Activated CD4-positive, alpha-beta memory T cell treated with anti-CD3 and anti-CD28 coated beads for 36 hours (primary cell): Measurements from ENCODE around the gene MMRN2. TPM values are rescaled to one million over a fixed set of nuclear protein-coding genes. Genes with fewer than 3 reads are reported as not detected.

ENCODE experiments used
- CTCF ChIA-PET: fragments of 350-600 bp; sonication (Branson Sonifier 250); formaldehyde crosslinking; loops from one replicate; lab custom pipeline; 2021; ENCODE audit warnings: antibody characterized with exemption, inconsistent platforms; lab: Charles Lee
- POLR2A ChIA-PET: fragments of 350-600 bp; sonication (Branson Sonifier 250); formaldehyde crosslinking; loops from one replicate; lab custom pipeline; 2021; ENCODE audit warnings: antibody characterized with exemption; lab: Charles Lee
- DNase-seq: peaks from one replicate; pipeline ENCODE4 v3.0.0-alpha.2; 2020
- H3K27ac Mint-ChIP-seq: one replicate; pipeline ENCODE4 v1.8.0; 2021; ENCODE audit warnings: mixed read lengths
- H3K27me3 Mint-ChIP-seq: one replicate; pipeline ENCODE4 v1.8.0; 2021; ENCODE audit warnings: mixed read lengths
- H3K36me3 Mint-ChIP-seq: one replicate; pipeline ENCODE4 v1.8.0; 2021; ENCODE audit warnings: mixed read lengths
- H3K4me1 Mint-ChIP-seq: one replicate; pipeline ENCODE4 v1.8.0; 2021; ENCODE audit warnings: low read depth, mixed read lengths
- H3K4me3 Mint-ChIP-seq: one replicate; pipeline ENCODE4 v1.8.0; 2021; ENCODE audit warnings: mild to moderate bottlenecking, mixed read lengths
- H3K9me3 Mint-ChIP-seq: one replicate; pipeline ENCODE4 v1.8.0; 2021; ENCODE audit warnings: mixed read lengths
- intact Hi-C: fragments of 100-400 bp; cut with micrococcal nuclease; formaldehyde crosslinking; loops from one replicate; pipeline ENCODE4 v1.15.1; 2023
- total RNA-seq, 2 experiments: library from RNA; stranded (reverse); gene quantifications; one replicate each; pipeline ENCODE4 v1.2.3, GENCODE V29; 2021

Gene MMRN2
- total RNA-seq, 2 experiments from 2014 or later = not detected

- intact Hi-C loops = loop anchor here (2.0 to 10.0 kb wide), 2 partner anchors 250 to 276 kb away; no protein-coding TSS in a partner anchor
- peaks cover 5% of the 10 kb centered on the region for H3K4me1 Mint-ChIP-seq
- ChIA-PET POLR2A (no interaction called here), CTCF (interaction anchor here (0.6 to 1.7 kb wide), 9 partner anchors 9 to 268 kb away, joined by 3 to 16 read pairs (median 3); no protein-coding TSS in a partner anchor)
- no peaks in the 10 kb centered on the region for H3K27me3 Mint-ChIP-seq
- no peak overlapping the region for H3K27ac Mint-ChIP-seq
- no peaks in the 10 kb centered on the region for H3K9me3 Mint-ChIP-seq
- no peak for DNase-seq
- H3K36me3 Mint-ChIP-seq = no peaks in the 10 kb centered on the region
- no peak overlapping the region for H3K4me3 Mint-ChIP-seq
Observed at GRCh38 chr10:86960863-86961434, 3.5 kb upstream of the MMRN2 start.

DNA sequence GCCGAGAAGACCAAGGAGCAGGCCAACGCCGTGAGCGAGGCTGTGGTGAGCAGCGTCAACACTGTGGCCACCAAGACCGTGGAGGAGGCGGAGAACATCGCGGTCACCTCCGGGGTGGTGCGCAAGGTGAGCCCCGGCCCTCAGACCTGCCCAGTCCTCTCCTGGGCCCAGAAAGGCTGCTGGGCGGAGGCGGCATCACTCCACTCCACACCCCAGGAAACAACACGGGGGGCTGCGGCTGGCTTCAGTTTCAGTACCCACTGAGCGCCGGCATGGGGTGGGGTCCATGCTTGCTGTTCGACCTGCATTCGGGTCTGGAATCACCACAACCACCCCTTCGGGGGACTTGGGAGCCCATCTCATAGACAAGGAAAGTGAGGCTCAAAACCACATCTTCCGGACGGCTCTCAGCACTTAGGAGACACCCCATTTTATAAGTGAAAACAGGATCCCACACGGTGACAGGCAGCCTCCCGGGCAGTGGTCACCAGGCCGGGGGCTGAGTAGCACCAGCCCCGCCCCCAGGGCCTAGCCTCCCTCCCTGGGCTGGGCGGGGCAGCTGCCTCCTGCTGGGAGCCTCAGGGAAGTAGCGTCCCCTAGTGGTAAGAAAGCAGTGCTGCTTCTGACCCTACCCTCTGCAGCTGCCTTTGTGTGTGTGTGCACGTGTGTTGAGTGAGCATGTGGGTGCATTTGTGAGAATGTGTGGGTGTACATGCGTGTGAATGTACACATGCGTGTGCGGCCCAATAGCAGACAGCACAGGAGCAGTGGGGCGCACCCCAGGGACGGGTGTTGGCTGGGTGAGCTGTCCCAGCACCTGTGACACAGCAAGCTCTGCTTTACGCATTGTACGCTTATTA lies 2.8 kb upstream of the MMRN2 start:
- peak; percentile 62 for DNase-seq
- H3K4me1 Mint-ChIP-seq = no peaks in the 10 kb centered on the region
- no peak overlapping the region for H3K4me3 Mint-ChIP-seq
- POLR2A ChIA-PET = interaction anchor here (0.6 kb wide), 1 partner anchor 21 kb away, joined by 9 read pairs; no protein-coding TSS in a partner anchor
- H3K27me3 Mint-ChIP-seq = no peaks in the 10 kb centered on the region
- H3K27ac Mint-ChIP-seq = no peak overlapping the region
- no peaks in the 10 kb centered on the region for H3K36me3 Mint-ChIP-seq
- no peaks in the 10 kb centered on the region for H3K9me3 Mint-ChIP-seq
- intact Hi-C loops = loop anchor here (2.0 to 10.0 kb wide), 2 partner anchors 249 to 275 kb away; no protein-coding TSS in a partner anchor
- CTCF ChIA-PET = interaction anchor here (0.5 to 1.7 kb wide), 12 partner anchors 10 to 270 kb away, joined by 3 to 16 read pairs (median 3); no protein-coding TSS in a partner anchor

DNA sequence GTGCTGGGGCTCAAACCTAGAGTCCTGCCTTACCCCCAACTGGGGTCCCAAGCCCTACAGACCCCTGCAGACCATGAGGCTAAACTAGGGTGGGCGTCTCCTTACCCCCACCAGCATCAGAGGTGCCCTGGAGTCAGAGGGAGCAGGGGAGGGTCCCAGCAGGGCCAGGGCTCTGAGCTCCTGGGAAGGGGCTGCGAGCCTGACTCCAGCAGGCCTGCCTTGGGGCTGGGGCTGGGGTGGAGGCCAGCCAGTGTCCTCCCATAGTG lies 2.3 kb upstream of the MMRN2 start:
- ChIA-PET POLR2A (no interaction called here), CTCF (interaction anchor here (1.6 kb wide), 2 partner anchors 8 to 271 kb away, joined by 5 to 6 read pairs; partner anchors contain the start of gene ADIRF)
- no peak for DNase-seq
- H3K27ac Mint-ChIP-seq = no peak overlapping the region
- H3K27me3 Mint-ChIP-seq = no peaks in the 10 kb centered on the region
- no peak overlapping the region for H3K4me3 Mint-ChIP-seq
- H3K9me3 Mint-ChIP-seq = no peaks in the 10 kb centered on the region
- H3K36me3 Mint-ChIP-seq = no peaks in the 10 kb centered on the region
- no peaks in the 10 kb centered on the region for H3K4me1 Mint-ChIP-seq
- intact Hi-C loops = loop anchor here (2.0 to 10.0 kb wide), 2 partner anchors 249 to 275 kb away; no protein-coding TSS in a partner anchor

DNA sequence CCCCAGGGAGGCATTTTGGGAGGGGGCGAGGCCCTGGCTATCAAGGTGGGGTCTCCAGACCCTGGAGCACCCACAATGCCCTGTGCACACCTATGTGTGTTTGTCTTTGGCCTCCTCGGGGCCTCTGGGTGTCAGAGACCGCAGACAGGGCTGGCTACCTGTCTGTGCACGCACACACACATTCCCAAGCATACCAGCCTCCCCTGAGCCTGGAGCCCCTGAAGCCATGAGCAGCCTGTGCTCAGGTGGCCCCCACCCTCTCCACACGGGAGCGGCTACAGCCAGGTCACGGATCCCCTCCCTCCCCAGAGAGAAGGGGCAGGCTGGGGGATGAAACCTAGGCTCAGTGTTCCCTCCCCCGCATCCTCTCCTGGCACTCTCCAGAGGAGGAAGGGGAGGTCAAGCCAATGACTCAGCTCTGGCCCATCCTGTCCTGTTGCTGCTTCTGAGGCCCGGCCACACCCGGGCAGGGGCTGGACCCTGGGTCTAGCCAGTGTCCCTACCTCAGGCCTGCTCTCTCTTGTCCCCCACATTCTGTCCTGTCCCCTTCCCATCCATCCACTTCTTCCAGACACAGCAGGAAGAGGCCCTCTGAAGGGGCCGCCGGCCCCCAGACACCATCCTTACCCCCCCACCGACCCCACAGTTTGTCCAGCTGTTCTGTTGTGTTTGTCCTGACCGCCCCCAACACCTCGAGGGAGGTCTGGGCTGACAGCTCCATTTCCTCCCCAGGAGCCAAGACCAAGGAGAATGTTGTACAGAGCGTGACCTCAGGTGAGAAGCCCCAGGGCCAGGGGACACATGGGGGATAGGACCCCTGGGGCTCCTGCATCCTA lies 1.7 kb upstream of the MMRN2 start:
- H3K4me1 Mint-ChIP-seq = no peaks in the 10 kb centered on the region
- DNase-seq = no peak
- H3K9me3 Mint-ChIP-seq = no peaks in the 10 kb centered on the region
- intact Hi-C loops = no loop called here
- ChIA-PET POLR2A (no interaction called here), CTCF (interaction anchor here (1.0 to 1.6 kb wide), 3 partner anchors 7 to 271 kb away, joined by 3 to 6 read pairs (median 5); partner anchors contain the start of gene ADIRF)
- no peak overlapping the region for H3K4me3 Mint-ChIP-seq
- H3K27me3 Mint-ChIP-seq = no peaks in the 10 kb centered on the region
- H3K27ac Mint-ChIP-seq = no peak overlapping the region
- H3K36me3 Mint-ChIP-seq = no peaks in the 10 kb centered on the region

DNA sequence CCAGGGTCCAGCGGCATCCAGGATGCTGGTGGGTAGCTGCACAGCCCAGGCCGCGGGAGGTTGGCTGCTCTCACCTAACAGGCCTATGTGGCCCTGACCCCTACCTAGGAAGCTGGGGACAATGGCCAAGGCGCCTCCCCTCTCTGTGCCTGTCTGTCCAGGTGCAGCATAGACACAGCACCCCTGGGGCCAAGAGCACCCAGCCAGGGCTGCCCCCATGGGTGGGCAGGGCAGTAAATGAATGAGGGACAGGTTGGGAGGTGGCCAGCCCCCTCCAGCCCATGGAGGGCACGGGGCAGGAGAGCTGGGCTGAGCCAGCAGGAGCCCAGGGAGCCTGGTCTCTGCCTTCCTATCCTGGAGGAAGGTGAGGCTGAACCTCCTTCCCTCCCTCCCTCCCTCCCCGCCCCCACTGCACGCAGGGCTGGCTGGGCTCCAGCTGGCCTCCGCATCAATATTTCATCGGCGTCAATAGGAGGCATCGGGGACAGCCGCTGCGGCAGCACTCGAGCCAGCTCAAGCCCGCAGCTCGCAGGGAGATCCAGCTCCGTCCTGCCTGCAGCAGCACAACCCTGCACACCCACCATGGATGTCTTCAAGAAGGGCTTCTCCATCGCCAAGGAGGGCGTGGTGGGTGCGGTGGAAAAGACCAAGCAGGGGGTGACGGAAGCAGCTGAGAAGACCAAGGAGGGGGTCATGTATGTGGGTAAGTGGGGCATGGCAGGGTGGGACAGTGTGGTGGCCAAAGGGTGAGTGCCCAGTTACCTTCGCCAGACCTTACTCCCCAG lies 893 bp upstream of the MMRN2 start, which contains the start of gene SNCG:
SNCG (plus strand) TSS at position 484 of the 785 bp plus-strand sequence; CDS start at position 583, 99 bp downstream.
- Mint-ChIP-seq H3K36me3 (no peaks in the 10 kb centered on the region), H3K9me3 (peaks cover 2% of the 10 kb centered on the region), H3K4me1 (no peaks in the 10 kb centered on the region), H3K27me3 (no peaks in the 10 kb centered on the region), H3K27ac (no peak within 1 kb of the TSS), H3K4me3 (no peak within 1 kb of the TSS)
- no peak for DNase-seq
- ChIA-PET POLR2A (no interaction called here), CTCF (interaction anchor here (1.0 to 1.6 kb wide), 3 partner anchors 8 to 270 kb away, joined by 3 to 6 read pairs (median 5); partner anchors contain the start of gene ADIRF)
- intact Hi-C loops = no loop called here

DNA sequence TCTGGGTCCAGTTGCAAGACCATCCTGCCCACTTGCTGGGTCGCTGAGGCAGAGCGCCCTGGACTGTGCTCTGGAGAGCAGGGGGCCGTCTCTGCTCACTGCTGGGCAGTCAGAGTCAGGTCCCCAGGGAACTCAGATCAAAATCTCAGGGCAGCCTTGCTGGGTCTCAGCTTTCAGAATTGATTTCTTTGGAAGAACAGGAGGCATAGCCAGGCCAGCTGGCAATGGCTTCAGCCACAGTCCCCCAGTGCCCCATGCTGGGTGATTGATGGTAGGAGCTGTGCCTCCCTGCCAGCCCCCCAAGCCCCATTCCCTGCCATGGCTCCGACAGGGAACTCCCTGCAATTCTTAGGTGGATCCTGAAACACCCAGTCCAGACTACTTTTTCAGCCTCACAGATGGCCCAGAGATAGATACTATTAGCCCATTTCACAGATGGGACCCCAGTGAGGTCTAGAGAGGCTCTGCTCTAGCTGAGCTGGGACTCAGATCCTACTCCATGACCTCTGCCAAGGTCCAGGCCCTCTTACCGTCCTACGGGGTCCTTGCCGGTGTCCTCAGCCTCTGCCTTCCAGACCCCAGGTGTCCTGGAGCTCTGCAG lies 467 bp downstream of the MMRN2 start:
- H3K36me3 Mint-ChIP-seq = peaks cover 1% of the 10 kb centered on the region
- H3K27me3 Mint-ChIP-seq = no peaks in the 10 kb centered on the region
- intact Hi-C loops = no loop called here
- no peaks in the 10 kb centered on the region for H3K4me1 Mint-ChIP-seq
- no peak overlapping the region for H3K4me3 Mint-ChIP-seq
- ChIA-PET POLR2A (interaction anchor here (0.5 kb wide), 1 partner anchor 40 kb away, joined by 3 read pairs; no protein-coding TSS in a partner anchor), CTCF (interaction anchor here (0.8 kb wide), 2 partner anchors 9 to 18 kb away, joined by 3 to 4 read pairs; no protein-coding TSS in a partner anchor)
- DNase-seq = no peak
- peaks cover 15% of the 10 kb centered on the region for H3K9me3 Mint-ChIP-seq
- H3K27ac Mint-ChIP-seq = no peak overlapping the region

DNA sequence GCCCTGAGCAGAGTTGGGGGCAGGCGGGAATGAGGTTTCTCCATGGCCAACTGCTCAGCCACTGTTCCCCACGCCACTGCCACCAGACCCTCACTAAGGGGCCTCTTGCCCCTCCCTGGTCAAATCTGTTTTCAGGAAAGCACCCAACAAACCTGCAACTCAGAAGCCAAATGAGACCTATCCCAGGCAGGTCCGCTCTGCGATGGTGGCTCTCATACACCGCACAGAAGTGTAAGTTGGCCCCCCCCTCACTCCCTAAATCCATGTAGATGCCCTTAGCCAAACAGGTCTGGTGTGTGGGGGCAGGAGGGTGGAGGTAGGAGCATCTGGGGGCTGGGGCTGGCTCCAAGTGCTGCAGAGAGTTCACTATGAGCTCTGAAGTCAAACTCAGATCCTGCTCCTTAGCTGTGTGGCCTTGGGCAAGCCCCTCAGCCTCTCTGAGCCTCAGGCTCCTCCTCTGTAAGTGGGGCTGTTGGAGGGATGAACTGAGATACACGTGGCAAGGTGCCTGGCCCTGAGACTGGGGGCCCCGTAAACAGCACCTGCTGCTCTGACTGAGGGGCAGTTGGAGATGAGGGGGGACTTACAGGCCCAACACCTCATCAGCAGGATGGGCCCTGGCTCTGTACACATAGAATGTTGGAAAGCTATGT lies 1.1 kb downstream of the MMRN2 start:
- Mint-ChIP-seq H3K27ac (no peak overlapping the region), H3K27me3 (no peaks in the 10 kb centered on the region), H3K36me3 (peaks cover 5% of the 10 kb centered on the region), H3K4me3 (no peak overlapping the region), H3K9me3 (peaks cover 17% of the 10 kb centered on the region), H3K4me1 (peaks cover under 1% of the 10 kb centered on the region)
- ChIA-PET POLR2A (interaction anchor here (0.5 kb wide), 1 partner anchor 39 kb away, joined by 3 read pairs; no protein-coding TSS in a partner anchor), CTCF (interaction anchor here (0.8 kb wide), 1 partner anchor 17 kb away, joined by 3 read pairs; no protein-coding TSS in a partner anchor)
- intact Hi-C loops = no loop called here
- DNase-seq = no peak

DNA sequence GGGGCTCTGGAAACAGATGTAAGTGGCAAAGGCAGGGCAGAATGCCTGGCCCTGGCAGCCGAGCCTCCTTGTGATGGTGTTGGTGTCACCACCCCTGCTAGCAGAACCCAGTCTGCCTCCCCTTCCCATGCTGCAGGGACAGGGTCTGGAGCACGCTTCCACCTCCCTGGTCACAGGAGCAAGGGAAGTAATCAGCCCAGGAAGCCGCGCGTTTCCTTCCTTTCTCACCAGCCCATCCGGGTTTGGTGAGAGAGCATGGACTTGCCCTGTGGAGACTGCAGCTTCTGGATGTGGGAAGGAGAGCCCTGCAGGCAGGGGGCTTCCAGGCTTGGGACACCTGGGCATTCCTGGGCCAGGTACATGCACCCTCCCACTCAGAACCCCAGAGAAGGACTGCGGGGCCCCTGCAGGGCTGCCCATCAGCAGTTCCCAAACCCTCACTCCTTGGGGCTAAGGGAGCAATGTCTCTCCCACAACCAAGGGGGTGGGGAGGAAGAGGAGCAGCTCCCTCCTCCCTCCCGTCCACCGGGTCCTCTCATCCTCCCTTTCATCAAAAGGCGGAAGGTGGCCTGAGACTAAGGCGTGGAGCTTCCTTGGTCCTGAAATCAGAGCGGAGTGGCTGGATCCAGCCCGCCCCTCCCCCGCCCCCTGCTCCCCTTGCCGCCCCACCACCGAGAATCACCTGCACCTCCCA lies 1.8 kb downstream of the MMRN2 start:
- CTCF ChIA-PET = no interaction called here
- Mint-ChIP-seq H3K9me3 (peaks cover 17% of the 10 kb centered on the region), H3K27me3 (no peaks in the 10 kb centered on the region), H3K4me3 (no peak overlapping the region), H3K27ac (no peak overlapping the region), H3K36me3 (peaks cover 5% of the 10 kb centered on the region), H3K4me1 (peaks cover 6% of the 10 kb centered on the region)
- intact Hi-C loops = no loop called here
- no peak for DNase-seq
- POLR2A ChIA-PET = no interaction called here

DNA sequence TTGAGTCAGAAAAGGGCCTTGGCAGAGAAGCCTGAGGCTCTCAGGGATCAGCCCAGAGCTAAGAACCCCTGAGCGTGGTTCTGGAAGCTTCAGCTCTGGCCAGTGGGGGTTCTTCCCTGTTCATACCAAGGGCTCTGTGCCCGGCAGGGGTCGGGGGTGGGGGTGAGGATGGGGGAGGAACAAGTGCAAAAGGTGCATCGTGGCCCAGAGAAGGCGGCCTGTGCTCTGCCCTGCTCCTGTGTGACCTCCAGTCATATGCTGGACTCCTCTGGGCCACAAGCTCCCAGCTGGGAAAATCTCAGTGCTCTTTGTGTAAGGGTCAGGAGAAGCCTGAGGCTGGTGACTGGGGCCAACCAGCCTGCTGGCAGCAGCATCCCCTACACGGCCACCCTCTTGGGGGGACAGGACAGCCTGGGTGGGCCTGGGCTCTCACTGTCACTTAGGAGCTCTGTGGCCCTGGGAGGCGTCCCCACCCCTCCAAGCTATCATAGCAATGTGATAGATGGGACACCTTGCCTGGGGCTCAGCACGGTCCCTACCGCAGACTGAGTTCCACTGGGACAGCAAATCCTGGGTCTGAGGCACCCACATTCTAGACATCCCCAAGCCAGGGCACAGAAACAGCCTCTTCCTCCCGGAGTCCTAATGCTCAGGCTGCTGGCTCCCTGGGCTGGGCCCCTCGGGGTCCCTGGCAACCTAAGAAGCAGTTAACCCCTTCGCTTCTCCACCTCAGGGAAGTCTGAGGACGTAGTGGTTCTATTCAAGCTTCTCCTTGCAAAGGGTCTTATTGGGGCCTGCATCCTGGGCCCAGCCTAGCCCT lies 2.5 kb downstream of the MMRN2 start:
- H3K4me3 Mint-ChIP-seq = no peak overlapping the region
- no peak overlapping the region for H3K27ac Mint-ChIP-seq
- intact Hi-C loops = no loop called here
- ChIA-PET POLR2A (no interaction called here), CTCF (interaction anchor here (0.9 kb wide), 1 partner anchor 12 kb away, joined by 5 read pairs; no protein-coding TSS in a partner anchor)
- H3K9me3 Mint-ChIP-seq = peaks cover 17% of the 10 kb centered on the region
- DNase-seq = no peak
- peaks cover 5% of the 10 kb centered on the region for H3K36me3 Mint-ChIP-seq
- no peaks in the 10 kb centered on the region for H3K27me3 Mint-ChIP-seq
- peaks cover 11% of the 10 kb centered on the region for H3K4me1 Mint-ChIP-seq
